GM18507 (cell line): Measurements from ENCODE around the gene NOL4L.

Experiments used
- DNase-seq: peaks from one replicate; pipeline ENCODE4 v3.0.0; 2011; ENCODE audit warnings: low read depth; ENCODE audit not compliant: insufficient read length; ENCODE audit errors: extremely low spot score
- FAIRE-seq: peaks from 2 replicates; lab custom pipeline; 2011; peaks lifted over from hg19 to GRCh38; lab: Jason Lieb, UNC

The NOL4L gene

GRCh38 chr20:32614772-32615171 is 29.6 kb upstream of the NOL4L start:
- DNase-seq (no peak), FAIRE-seq (no peak)

- FAIRE-seq: no peak
Measured at GRCh38 chr20:32614303-32614702, 29.2 kb upstream of the NOL4L start.

GRCh38 chr20:32613192-32614053 is 28.3 kb upstream of the NOL4L start:
- FAIRE-seq: no peak

More at GRCh38 chr20:32614303-32614702, 29.2 kb upstream of the NOL4L start:
- DNase-seq: no peak

GRCh38 chr20:32612351-32613191 is 27.4 kb upstream of the NOL4L start:
- FAIRE-seq: no peak
- no peak for DNase-seq

More at GRCh38 chr20:32613192-32614053, 28.3 kb upstream of the NOL4L start:
- no peak for DNase-seq

- DNase-seq (no peak), FAIRE-seq (no peak)
Measured at GRCh38 chr20:32611868-32612267, 26.7 kb upstream of the NOL4L start.

- no peak for FAIRE-seq
- DNase-seq: no peak
Measured at GRCh38 chr20:32611286-32611685, 26.2 kb upstream of the NOL4L start.

- DNase-seq: no peak
- no peak for FAIRE-seq
Measured at GRCh38 chr20:32610472-32611218, 25.5 kb upstream of the NOL4L start.

GRCh38 chr20:32609993-32610392 is 24.9 kb upstream of the NOL4L start:
- DNase-seq: no peak
- FAIRE-seq: no peak

GRCh38 chr20:32609111-32609773 is 24.1 kb upstream of the NOL4L start:
- no peak for FAIRE-seq
- no peak for DNase-seq

- no peak for DNase-seq
- FAIRE-seq: no peak
Measured at GRCh38 chr20:32608664-32609015, 23.5 kb upstream of the NOL4L start.

GRCh38 chr20:32607727-32608663 is 22.9 kb upstream of the NOL4L start:
- FAIRE-seq (no peak), DNase-seq (no peak)

GRCh38 chr20:32607324-32607723 is 22.2 kb upstream of the NOL4L start:
- DNase-seq (no peak), FAIRE-seq (no peak)

GRCh38 chr20:32606790-32607189 is 21.7 kb upstream of the NOL4L start:
- FAIRE-seq (no peak), DNase-seq (no peak)

- DNase-seq: no peak
- FAIRE-seq: no peak
Measured at GRCh38 chr20:32606107-32606506, 21.0 kb upstream of the NOL4L start.

GRCh38 chr20:32605167-32605656 is 20.1 kb upstream of the NOL4L start:
- DNase-seq: no peak

GRCh38 chr20:32603046-32603726 is 18.1 kb upstream of the NOL4L start:
- DNase-seq: no peak
- peak; percentile 68 for FAIRE-seq

More at GRCh38 chr20:32605167-32605656, 20.1 kb upstream of the NOL4L start:
- no peak for FAIRE-seq

GRCh38 chr20:32602273-32602672 is 17.1 kb upstream of the NOL4L start:
- FAIRE-seq (no peak), DNase-seq (no peak)
